ENCODE results near the gene BAK1. TPM values are rescaled to one million over a fixed set of nuclear protein-coding genes. Genes with fewer than 3 reads are reported as not detected.

BAK1 gene
- total RNA-seq, 1 experiment from 2014 or later, result 18.9 TPM

DNA sequence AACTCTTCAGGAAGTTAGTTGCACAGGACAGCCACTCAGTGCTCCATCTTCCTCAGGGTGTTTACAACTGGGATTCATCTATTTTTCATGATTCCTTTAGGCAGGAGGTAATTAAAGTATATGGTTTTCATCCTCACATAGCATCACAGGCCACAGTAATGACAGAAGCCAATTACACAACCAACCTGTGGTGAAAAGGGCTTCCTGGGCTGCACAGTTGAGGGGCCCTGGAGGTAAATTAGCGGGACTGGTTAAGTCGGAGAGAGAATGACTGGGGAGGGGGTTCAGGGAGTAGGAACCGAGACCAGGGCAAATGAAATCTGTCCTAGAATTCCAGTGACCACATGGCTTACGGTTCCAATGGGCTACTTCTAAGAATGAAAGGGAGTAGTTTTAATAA is 37.0 kb downstream of the BAK1 start:
- Histone ChIP-seq H3K4me1 (ENCODE audit: control insufficient read depth in 1 of 2, insufficient read depth in 2 of 2, low read length in 2 of 2) (peaks cover 0 to 8% of the 10 kb centered on the region in 2 experiments; a peak in 1 of 4 replicates), H3K79me2 (ENCODE audit: insufficient read depth, low read length) (no peaks in the 10 kb centered on the region), H3K4me2 (ENCODE audit: low read length) (no peak overlapping the region), H4K20me1 (ENCODE audit: insufficient read depth) (no peaks in the 10 kb centered on the region), H3K27ac (ENCODE audit: low read depth, low read length) (no peak overlapping the region), H3K27me3 (ENCODE audit: insufficient read depth, low read length) (no peaks in the 10 kb centered on the region), H3K9me2 (ENCODE audit: insufficient read depth) (no peaks in the 10 kb centered on the region), H2AFZ (ENCODE audit: low read depth, low read length, poor library complexity, severe bottlenecking) (no peak overlapping the region), H3K9me3 (ENCODE audit: control insufficient read depth in 1 of 2, insufficient read depth in 1 of 2, low read depth in 1 of 2, low read length in 2 of 2) (no peaks in the 10 kb centered on the region), H3K4me3 (replicated peaks in 1 of 2; ENCODE audit: low read depth in 1 of 2, low read length in 2 of 2) (no peak overlapping the region), H3K9ac (ENCODE audit: low read length) (no peak overlapping the region), H3K36me3 (ENCODE audit: control insufficient read depth in 1 of 2, insufficient read depth in 2 of 2, low read length in 2 of 2) (no peaks in the 10 kb centered on the region)
- DNase-seq (ENCODE audit: low read depth, low spot score) (no peak), ATAC-seq (no peak)
- POLR2A ChIA-PET, result no interaction called here
- CTCF ChIA-PET, result no interaction called here
- TF ChIP-seq, protein P1, sequence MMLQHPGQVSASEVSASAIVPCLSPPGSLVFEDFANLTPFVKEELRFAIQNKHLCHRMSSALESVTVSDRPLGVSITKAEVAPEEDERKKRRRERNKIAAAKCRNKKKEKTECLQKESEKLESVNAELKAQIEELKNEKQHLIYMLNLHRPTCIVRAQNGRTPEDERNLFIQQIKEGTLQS (IDR thresholded peaks at IDR 0.05), result no peak
- TF ChIP-seq, protein P2, sequence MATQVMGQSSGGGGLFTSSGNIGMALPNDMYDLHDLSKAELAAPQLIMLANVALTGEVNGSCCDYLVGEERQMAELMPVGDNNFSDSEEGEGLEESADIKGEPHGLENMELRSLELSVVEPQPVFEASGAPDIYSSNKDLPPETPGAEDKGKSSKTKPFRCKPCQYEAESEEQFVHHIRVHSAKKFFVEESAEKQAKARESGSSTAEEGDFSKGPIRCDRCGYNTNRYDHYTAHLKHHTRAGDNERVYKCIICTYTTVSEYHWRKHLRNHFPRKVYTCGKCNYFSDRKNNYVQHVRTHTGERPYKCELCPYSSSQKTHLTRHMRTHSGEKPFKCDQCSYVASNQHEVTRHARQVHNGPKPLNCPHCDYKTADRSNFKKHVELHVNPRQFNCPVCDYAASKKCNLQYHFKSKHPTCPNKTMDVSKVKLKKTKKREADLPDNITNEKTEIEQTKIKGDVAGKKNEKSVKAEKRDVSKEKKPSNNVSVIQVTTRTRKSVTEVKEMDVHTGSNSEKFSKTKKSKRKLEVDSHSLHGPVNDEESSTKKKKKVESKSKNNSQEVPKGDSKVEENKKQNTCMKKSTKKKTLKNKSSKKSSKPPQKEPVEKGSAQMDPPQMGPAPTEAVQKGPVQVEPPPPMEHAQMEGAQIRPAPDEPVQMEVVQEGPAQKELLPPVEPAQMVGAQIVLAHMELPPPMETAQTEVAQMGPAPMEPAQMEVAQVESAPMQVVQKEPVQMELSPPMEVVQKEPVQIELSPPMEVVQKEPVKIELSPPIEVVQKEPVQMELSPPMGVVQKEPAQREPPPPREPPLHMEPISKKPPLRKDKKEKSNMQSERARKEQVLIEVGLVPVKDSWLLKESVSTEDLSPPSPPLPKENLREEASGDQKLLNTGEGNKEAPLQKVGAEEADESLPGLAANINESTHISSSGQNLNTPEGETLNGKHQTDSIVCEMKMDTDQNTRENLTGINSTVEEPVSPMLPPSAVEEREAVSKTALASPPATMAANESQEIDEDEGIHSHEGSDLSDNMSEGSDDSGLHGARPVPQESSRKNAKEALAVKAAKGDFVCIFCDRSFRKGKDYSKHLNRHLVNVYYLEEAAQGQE (IDR thresholded peaks at IDR 0.05; ENCODE audit: low read depth), result no peak
- no peak for TF ChIP-seq SRF (IDR thresholded peaks at IDR 0.05; ENCODE audit: low read depth)
- TF ChIP-seq, protein P3, sequence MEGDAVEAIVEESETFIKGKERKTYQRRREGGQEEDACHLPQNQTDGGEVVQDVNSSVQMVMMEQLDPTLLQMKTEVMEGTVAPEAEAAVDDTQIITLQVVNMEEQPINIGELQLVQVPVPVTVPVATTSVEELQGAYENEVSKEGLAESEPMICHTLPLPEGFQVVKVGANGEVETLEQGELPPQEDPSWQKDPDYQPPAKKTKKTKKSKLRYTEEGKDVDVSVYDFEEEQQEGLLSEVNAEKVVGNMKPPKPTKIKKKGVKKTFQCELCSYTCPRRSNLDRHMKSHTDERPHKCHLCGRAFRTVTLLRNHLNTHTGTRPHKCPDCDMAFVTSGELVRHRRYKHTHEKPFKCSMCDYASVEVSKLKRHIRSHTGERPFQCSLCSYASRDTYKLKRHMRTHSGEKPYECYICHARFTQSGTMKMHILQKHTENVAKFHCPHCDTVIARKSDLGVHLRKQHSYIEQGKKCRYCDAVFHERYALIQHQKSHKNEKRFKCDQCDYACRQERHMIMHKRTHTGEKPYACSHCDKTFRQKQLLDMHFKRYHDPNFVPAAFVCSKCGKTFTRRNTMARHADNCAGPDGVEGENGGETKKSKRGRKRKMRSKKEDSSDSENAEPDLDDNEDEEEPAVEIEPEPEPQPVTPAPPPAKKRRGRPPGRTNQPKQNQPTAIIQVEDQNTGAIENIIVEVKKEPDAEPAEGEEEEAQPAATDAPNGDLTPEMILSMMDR (IDR thresholded peaks at IDR 0.05 in 2 of 3, conservative IDR thresholded peaks at IDR 0.05 in 1 of 3; ENCODE audit: borderline replicate concordance in 1 of 3, insufficient read depth in 1 of 3, low read depth in 2 of 3, low read length in 2 of 3), result no peak
- no peak for TF ChIP-seq TCF7L2 (IDR thresholded peaks at IDR 0.05; ENCODE audit: borderline replicate concordance, extremely low read depth, insufficient read depth, insufficient read length)
- no TSS peak for BruUV-seq (replicated peaks)
- intact Hi-C loops (cut with micrococcal nuclease), result no loop called here
- RAD21 ChIA-PET (ENCODE audit: low non-redundant PET in 1 of 2, low total read pairs in 2 of 2, uncharacterized antibody in 2 of 2, unreplicated experiment in 2 of 2), result no interaction called here

Data from HCT116 (cell line).